H1 (cell line): Measurements from ENCODE around the gene ALG14. TPM values are rescaled to one million over a fixed set of nuclear protein-coding genes. Genes with fewer than 3 reads are reported as not detected.

Experiments used
- CTCF ChIA-PET: fragments of 300-600 bp; sonication (Branson Sonifier 250); formaldehyde crosslinking; loops from one replicate; lab custom pipeline; 2021; ENCODE audit not compliant: partially characterized antibody; lab: Charles Lee
- POLR2A ChIA-PET: fragments of 300-600 bp; sonication (Branson Sonifier 250); formaldehyde crosslinking; loops from one replicate; lab custom pipeline; 2021; ENCODE audit warnings: inconsistent platforms; ENCODE audit not compliant: partially characterized antibody; lab: Charles Lee
- DNase-seq, 2 experiments: peaks; one replicate each; pipeline versions ENCODE4 v3.0.0 to v3.0.0-alpha.2; 2010 to 2022; ENCODE audit warnings: low spot score in 2 of 2, low read depth in 1 of 2, mixed read lengths in 1 of 2
- FAIRE-seq: peaks from 2 replicates; lab custom pipeline; 2011; peaks lifted over from hg19 to GRCh38; lab: Jason Lieb, UNC
- H2AFZ ChIP-seq: 2 replicates; pipeline ENCODE4 v1.8.1; 2012; ENCODE audit warnings: low read length, inconsistent platforms
- H2AK5ac ChIP-seq: 2 replicates; pipeline ENCODE4 v1.6.1; 2013; ENCODE audit warnings: low read depth, low read length
- H2BK120ac ChIP-seq: replicated peaks from 2 replicates; pipeline ENCODE3; 2013; ENCODE audit warnings: low read depth, low read length, inconsistent platforms
- H2BK12ac ChIP-seq: 2 replicates; pipeline ENCODE4 v1.6.1; 2013; ENCODE audit warnings: low read depth, low read length
- H2BK15ac ChIP-seq: 2 replicates; pipeline ENCODE4 v1.6.1; 2013; ENCODE audit warnings: low read length
- H2BK20ac ChIP-seq: 2 replicates; pipeline ENCODE4 v1.6.1; 2013; ENCODE audit warnings: low read length
- H2BK5ac ChIP-seq: 2 replicates; pipeline ENCODE4 v1.6.1; 2013; ENCODE audit warnings: low read depth, low read length
- H3K14ac ChIP-seq: 2 replicates; pipeline ENCODE4 v1.6.1; 2013; ENCODE audit warnings: inconsistent platforms; ENCODE audit not compliant: insufficient read length
- H3K18ac ChIP-seq: 2 replicates; pipeline ENCODE4 v1.6.1; 2013; ENCODE audit warnings: low read length; ENCODE audit errors: extremely low read depth
- H3K23ac ChIP-seq: 2 replicates; pipeline ENCODE4 v1.6.1; 2013; ENCODE audit warnings: inconsistent platforms; ENCODE audit not compliant: insufficient read length
- H3K23me2 ChIP-seq: 2 replicates; pipeline ENCODE4 v1.6.1; 2013; ENCODE audit warnings: low read depth, low read length
- H3K27ac ChIP-seq: 2 replicates; pipeline ENCODE4 v1.6.1; 2011; ENCODE audit warnings: low read depth, low read length, inconsistent platforms
- H3K27me3 ChIP-seq, 4 experiments: replicated peaks in 1 of 4; 1 replicate in 1 of 4; 2 replicates in 3 of 4; pipeline versions ENCODE4 v1.6.1 to v1.8.1; 2011 to 2013; ENCODE audit warnings: low read length in 3 of 4, mild to moderate bottlenecking in 3 of 4, inconsistent platforms in 2 of 4, mixed read lengths in 2 of 4, moderate library complexity in 1 of 4; ENCODE audit not compliant: control insufficient read depth in 3 of 4, insufficient read depth in 3 of 4; ENCODE audit errors: extremely low read depth in 1 of 4
- H3K36me3 ChIP-seq, 4 experiments: 2 replicates each; pipeline versions ENCODE4 v1.6.1 to v1.8.1; 2011 to 2013; ENCODE audit warnings: mild to moderate bottlenecking in 4 of 4, low read length in 3 of 4, moderate library complexity in 2 of 4, control low read depth in 1 of 4, inconsistent platforms in 1 of 4; ENCODE audit not compliant: insufficient read depth in 4 of 4, control insufficient read depth in 2 of 4
- H3K4ac ChIP-seq: replicated peaks from 2 replicates; pipeline ENCODE3; 2013; ENCODE audit warnings: low read length, low read depth, mixed read lengths, inconsistent platforms; ENCODE audit not compliant: insufficient read length
- H3K4me1 ChIP-seq, 4 experiments: replicated peaks in 1 of 4; 1 replicate in 1 of 4; 2 replicates in 3 of 4; pipeline versions ENCODE4 v1.6.1 to v1.8.1; 2011 to 2013; ENCODE audit warnings: low read length in 3 of 4, inconsistent platforms in 2 of 4, mixed read lengths in 1 of 4; ENCODE audit not compliant: insufficient read depth in 4 of 4, control insufficient read depth in 3 of 4
- H3K4me2 ChIP-seq, 2 experiments: 2 replicates each; pipeline versions ENCODE4 v1.6.1 to v1.8.1; 2011 to 2013; ENCODE audit warnings: low read depth in 2 of 2, low read length in 2 of 2, control low read depth in 1 of 2, inconsistent platforms in 1 of 2, mild to moderate bottlenecking in 1 of 2; ENCODE audit not compliant: insufficient read depth in 1 of 2
- H3K4me3 ChIP-seq, 4 experiments: fragments of 200-600, 300-600 bp in 1 of 4; sonication (generic), shearing (Covaris generic), sonication (Bioruptor Twin) in 1 of 4; 2 replicates each; pipeline versions ENCODE4 v1.5.1 to v1.8.1; 2011 to 2016; ENCODE audit warnings: low read length in 4 of 4, low read depth in 3 of 4, control low read depth in 2 of 4, inconsistent platforms in 2 of 4, mild to moderate bottlenecking in 2 of 4, mixed read lengths in 1 of 4, moderate library complexity in 1 of 4; ENCODE audit not compliant: insufficient read depth in 2 of 4; ENCODE audit errors: extremely low read depth in 1 of 4
- H3K56ac ChIP-seq: replicated peaks from 2 replicates; pipeline ENCODE3; 2013; ENCODE audit warnings: low read depth, mild to moderate bottlenecking, mixed read lengths, low read length, inconsistent platforms; ENCODE audit not compliant: insufficient read length
- H3K79me1 ChIP-seq: 2 replicates; pipeline ENCODE4 v1.6.1; 2013; ENCODE audit warnings: low read depth, low read length, control low read depth
- H3K79me2 ChIP-seq, 2 experiments: 2 replicates each; pipeline versions ENCODE4 v1.6.1 to v1.8.1; 2012 to 2013; ENCODE audit warnings: low read length in 2 of 2, mild to moderate bottlenecking in 2 of 2, inconsistent platforms in 1 of 2; ENCODE audit not compliant: insufficient read depth in 2 of 2, control insufficient read depth in 1 of 2
- H3K9ac ChIP-seq, 4 experiments: replicated peaks in 1 of 4; 1 replicate in 1 of 4; 2 replicates in 3 of 4; pipeline versions ENCODE4 v1.6.1 to v1.8.1; 2011 to 2013; ENCODE audit warnings: low read depth in 3 of 4, low read length in 3 of 4, control low read depth in 2 of 4, mild to moderate bottlenecking in 2 of 4, moderate library complexity in 2 of 4, inconsistent platforms in 1 of 4; ENCODE audit errors: extremely low read depth in 1 of 4
- H3K9me3 ChIP-seq, 2 experiments: 2 replicates each; pipeline versions ENCODE4 v1.6.1 to v1.8.1; 2012 to 2013; ENCODE audit warnings: mild to moderate bottlenecking in 2 of 2, moderate library complexity in 2 of 2, control low read depth in 1 of 2, inconsistent platforms in 1 of 2, low read depth in 1 of 2, low read length in 1 of 2, mixed read lengths in 1 of 2; ENCODE audit not compliant: insufficient read depth in 2 of 2
- H4K20me1 ChIP-seq, 2 experiments: replicated peaks in 1 of 2; 2 replicates each; pipeline versions ENCODE3 to v1.8.1; 2011 to 2013; ENCODE audit warnings: inconsistent platforms in 2 of 2, low read length in 2 of 2, mild to moderate bottlenecking in 1 of 2; ENCODE audit not compliant: insufficient read depth in 2 of 2, control insufficient read depth in 1 of 2
- H4K5ac ChIP-seq: 2 replicates; pipeline ENCODE4 v1.6.1; 2013; ENCODE audit warnings: low read length, low read depth, mixed read lengths, inconsistent platforms; ENCODE audit not compliant: insufficient read length
- H4K8ac ChIP-seq: 2 replicates; pipeline ENCODE4 v1.8.0; 2013; ENCODE audit warnings: mild to moderate bottlenecking, moderate library complexity, low read length, inconsistent platforms; ENCODE audit not compliant: insufficient read depth; ENCODE audit errors: extremely low read depth
- H4K91ac ChIP-seq: replicated peaks from 2 replicates; pipeline ENCODE3; 2013; ENCODE audit warnings: low read length, mixed read lengths, inconsistent platforms; ENCODE audit not compliant: insufficient read length
- ASH2L ChIP-seq: fragments of 200-600, 300-600 bp; sonication (generic); IDR thresholded peaks from one replicate; pipeline ENCODE4 v1.7.1; 2017; ENCODE audit warnings: low read length
- BACH1 ChIP-seq: IDR thresholded peaks from 2 replicates; pipeline ENCODE4 v1.6.1; 2012; ENCODE audit warnings: low read length, improper control_type of control experiment
- BCL11A ChIP-seq, 2 experiments: IDR thresholded peaks; one replicate each; pipeline ENCODE4 v1.6.1; 2011; ENCODE audit warnings: low read depth in 2 of 2, low read length in 2 of 2, mild to moderate bottlenecking in 2 of 2
- CTBP2 ChIP-seq: IDR thresholded peaks from 2 replicates; pipeline ENCODE4 v1.7.0; 2011; ENCODE audit warnings: borderline replicate concordance, mild to moderate bottlenecking, moderate library complexity, mixed read lengths, low read length; ENCODE audit not compliant: insufficient read depth, insufficient read length
- HDAC2 ChIP-seq, 2 experiments: fragments of 300-600 bp in 1 of 2; sonication (generic) in 1 of 2; IDR thresholded peaks; 2 replicates each; pipeline ENCODE4 v1.6.1; 2011 to 2012; ENCODE audit warnings: low read depth in 2 of 2, low read length in 2 of 2, mild to moderate bottlenecking in 2 of 2, moderate library complexity in 2 of 2, borderline replicate concordance in 1 of 2, inconsistent platforms in 1 of 2
- HDAC6 ChIP-seq: IDR thresholded peaks from one replicate; pipeline ENCODE4 v1.7.1; 2012; ENCODE audit warnings: low read depth, mild to moderate bottlenecking, inconsistent platforms, low read length, moderate library complexity
- JUN ChIP-seq: IDR thresholded peaks from 2 replicates; pipeline ENCODE4 v1.6.1; 2011; ENCODE audit warnings: low read depth, mild to moderate bottlenecking, improper control_type of control experiment, low read length
- KDM1A ChIP-seq: fragments of 200-600, 300-600 bp; sonication (generic); IDR thresholded peaks from 2 replicates; pipeline ENCODE4 v1.7.1; 2016; ENCODE audit warnings: mild to moderate bottlenecking, low read length, borderline replicate concordance
- RFX5 ChIP-seq: IDR thresholded peaks from 2 replicates; pipeline ENCODE4 v1.6.1; 2011; ENCODE audit warnings: low read depth, low read length, improper control_type of control experiment, borderline replicate concordance
- SRF ChIP-seq: IDR thresholded peaks from 2 replicates; pipeline ENCODE4 v1.6.1; 2011; ENCODE audit warnings: mild to moderate bottlenecking, low read depth, low read length, moderate library complexity
- TAF1 ChIP-seq: IDR thresholded peaks from 2 replicates; pipeline ENCODE4 v1.6.1; 2011; ENCODE audit warnings: mild to moderate bottlenecking, low read depth, low read length
- TEAD4 ChIP-seq: IDR thresholded peaks from 2 replicates; pipeline ENCODE4 v1.6.1; 2012; ENCODE audit warnings: low read depth, low read length, inconsistent platforms, mixed read lengths
- YY1 ChIP-seq: IDR thresholded peaks from 2 replicates; pipeline ENCODE4 v1.6.1; 2011; ENCODE audit warnings: low read depth, mild to moderate bottlenecking, low read length
- WGBS, 2 experiments: shearing (Covaris generic) in 1 of 2; methylation state at CpG; one replicate each; pipeline versions ENCODE4 v1.1.6 to v1.1.7; 2013 to 2015; ENCODE audit warnings: low lambda C conversion rate in 2 of 2, mixed read lengths in 2 of 2, inconsistent platforms in 1 of 2, low coverage in 1 of 2, missing lambda C conversion rate in 1 of 2; ENCODE audit not compliant: insufficient replicate concordance in 2 of 2, insufficient coverage in 1 of 2, insufficient read length in 1 of 2; ENCODE audit errors: extremely low coverage in 1 of 2, missing lambda C conversion rate in 1 of 2; 5-methylcytosine and 5-hydroxymethylcytosine counted together
- polyA plus RNA-seq, 7 experiments: library from polyadenylated mRNA; depleted of rRNA in 3 of 7; stranded (reverse) in 5 of 7; unstranded in 2 of 7; fragments of >200 nt in 5 of 7; fragments of 200-250 nt in 2 of 7; gene quantifications; 1 replicate in 5 of 7; 2 replicates in 1 of 7; 4 replicates in 1 of 7; pipeline versions ENCODE4 v1.2.1 to v1.2.3, GENCODE V29; 2011 to 2013; ENCODE audit warnings: missing spikeins in 2 of 7, mixed read lengths in 2 of 7
- total RNA-seq: library from RNA; stranded (reverse); fragmentation: NEBNext Ultra II Directional; extraction: Animal tissue kit (Norgen Biotek cat#: 25700); gene quantifications from 2 replicates; pipeline ENCODE4 v1.2.1, GENCODE V29; 2021

Gene ALG14
- total and polyA plus RNA-seq, 2 of the 8 experiments (the other 6 are each of a cell fraction or from before 2014, with no cell fraction given): 0.95 to 1.3 TPM

DNA sequence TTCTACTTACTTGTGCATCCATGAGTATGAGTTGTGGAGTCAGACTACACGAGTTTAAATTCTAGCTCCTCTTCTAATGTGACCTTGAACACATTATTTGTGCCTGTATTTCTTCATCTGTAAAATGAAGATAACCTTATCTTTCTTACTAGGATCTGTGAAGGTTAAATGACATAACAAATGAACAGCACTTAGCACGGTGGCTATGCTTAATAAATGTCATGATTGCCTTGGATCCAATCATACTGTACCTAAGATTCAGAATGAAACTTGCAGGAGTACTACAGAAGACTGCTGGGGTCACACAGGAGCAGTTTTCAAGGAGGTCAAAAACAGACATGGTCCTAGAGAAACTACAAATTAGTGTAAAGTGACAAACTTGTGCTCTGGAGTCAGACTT lies 22.2 kb upstream of the ALG14 start:
- WGBS, 2 experiments: 76% methylated on average over 2 of the region's 2 CpGs; no CpG with 5 or more reads in 1 of the 2 experiments
- Histone ChIP-seq H3K79me2 (no peaks in the 10 kb centered on the region), H4K5ac (no peak overlapping the region), H2BK120ac (no peak overlapping the region), H3K4ac (no peak overlapping the region), H2BK20ac (no peak overlapping the region), H2BK5ac (no peak overlapping the region), H4K20me1 (no peaks in the 10 kb centered on the region), H2BK12ac (no peak overlapping the region), H3K36me3 (no peaks in the 10 kb centered on the region), H3K23ac (no peak overlapping the region), H3K4me2 (no peak overlapping the region), H3K18ac (no peak overlapping the region), H3K27me3 (no peaks in the 10 kb centered on the region), H3K14ac (no peak overlapping the region), H3K9ac (no peak overlapping the region), H2AK5ac (no peak overlapping the region), H3K56ac (no peak overlapping the region), H3K23me2 (no peaks in the 10 kb centered on the region), H2AFZ (no peak overlapping the region), H2BK15ac (no peak overlapping the region), H4K91ac (no peak overlapping the region), H4K8ac (no peak overlapping the region), H3K9me3 (peaks cover 0 to 2% of the 10 kb centered on the region in 2 experiments; a peak in 1 of 4 replicates), H3K27ac (no peak overlapping the region), H3K79me1 (no peaks in the 10 kb centered on the region)
- CTCF ChIA-PET: interaction anchor here (2.3 kb wide), 1 partner anchor 11 kb away, joined by 16 read pairs; no protein-coding TSS in a partner anchor
- DNase-seq: no peak
- POLR2A ChIA-PET: no interaction called here
- TF ChIP-seq RFX5: no peak
- TF ChIP-seq JUN: no peak
- TF ChIP-seq BCL11A (IDR thresholded peaks at IDR 0.05; ENCODE audit: low read depth in 2 of 2, low read length in 2 of 2): no peak
- TF ChIP-seq HDAC6: no peak
- no peak for TF ChIP-seq TEAD4
- no peak for TF ChIP-seq KDM1A
- no peak for TF ChIP-seq BACH1
- no peak for TF ChIP-seq ASH2L
- no peak for TF ChIP-seq CTBP2
- no peak for TF ChIP-seq TAF1
- no peak for TF ChIP-seq SRF
- TF ChIP-seq HDAC2 (IDR thresholded peaks at IDR 0.05; ENCODE audit: borderline replicate concordance in 1 of 2, low read depth in 2 of 2, low read length in 2 of 2): no peak
- no peak for TF ChIP-seq YY1
- TF ChIP-seq, all 59 proteins: peak for 0
- no peaks in the 10 kb centered on the region for H3K4me1 ChIP-seq
- no peak for FAIRE-seq
- H3K4me3 ChIP-seq: no peak overlapping the region
